IMR-90 (cell line): ENCODE measurements around the gene TIGAR. TPM values are rescaled to one million over a fixed set of nuclear protein-coding genes. Genes with fewer than 3 reads are reported as not detected.

Experiments used
- ATAC-seq: fragments of 200-7000 bp; cut with Tn5 transposase; 2 replicates; pipeline ENCODE4 v1.9.1; 2020; ENCODE audit warnings: low read depth, mild to moderate bottlenecking, moderate library complexity
- BruUV-seq: library from RNA; stranded (reverse); fragments of 400-500 nt; replicated peaks from 2 replicates; lab custom pipeline; 2021; lab: Mats Ljungman, UMichigan
- CTCF ChIA-PET: fragments of 300-600 bp; formaldehyde crosslinking; extraction: SDS; loops from one replicate; lab custom pipeline; 2021; ENCODE audit warnings: antibody characterized with exemption; lab: Yijun Ruan, JAX
- POLR2A ChIA-PET: fragments of 300-600 bp; sonication (Branson Sonifier 250); formaldehyde crosslinking; loops from one replicate; lab custom pipeline; 2022; ENCODE audit warnings: antibody characterized with exemption; ENCODE audit not compliant: unreplicated experiment; lab: Charles Lee
- DNase-seq: peaks from one replicate; pipeline ENCODE4 v3.0.0; 2013
- H2AFZ ChIP-seq: replicated peaks from 2 replicates; pipeline ENCODE3; 2013; ENCODE audit warnings: low read length, mild to moderate bottlenecking; ENCODE audit not compliant: poor library complexity
- H2AK5ac ChIP-seq: 2 replicates; pipeline ENCODE4 v1.6.1; 2013; ENCODE audit warnings: low read depth, low read length, inconsistent platforms
- H2AK9ac ChIP-seq: replicated peaks from 2 replicates; pipeline ENCODE3; 2013; ENCODE audit warnings: mild to moderate bottlenecking, low read depth, low read length, moderate library complexity; ENCODE audit not compliant: poor library complexity
- H2BK120ac ChIP-seq: 2 replicates; pipeline ENCODE4 v1.6.1; 2013; ENCODE audit warnings: low read depth, low read length, inconsistent platforms
- H2BK15ac ChIP-seq: 3 replicates; pipeline ENCODE4 v1.6.1; 2013; ENCODE audit warnings: low read depth, low read length, inconsistent platforms
- H2BK20ac ChIP-seq: 2 replicates; pipeline ENCODE4 v1.6.1; 2013; ENCODE audit warnings: low read depth, mild to moderate bottlenecking, inconsistent platforms, low read length, moderate library complexity
- H2BK5ac ChIP-seq: 2 replicates; pipeline ENCODE4 v1.6.1; 2013; ENCODE audit warnings: mild to moderate bottlenecking, low read depth, low read length, inconsistent platforms; ENCODE audit not compliant: poor library complexity, severe bottlenecking
- H3K14ac ChIP-seq: replicated peaks from 2 replicates; pipeline ENCODE4 v1.6.1; 2013; ENCODE audit warnings: low read depth, low read length, inconsistent platforms
- H3K18ac ChIP-seq: 2 replicates; pipeline ENCODE4 v1.6.1; 2013; ENCODE audit warnings: low read depth, low read length, control low read depth
- H3K23ac ChIP-seq: 2 replicates; pipeline ENCODE4 v1.6.1; 2013; ENCODE audit warnings: low read depth, low read length, inconsistent platforms
- H3K27ac ChIP-seq: 2 replicates; pipeline ENCODE4 v1.5.1; 2013; ENCODE audit warnings: mild to moderate bottlenecking, control low read depth, low read length; ENCODE audit not compliant: insufficient read depth
- H3K27me3 ChIP-seq: 2 replicates; pipeline ENCODE4 v1.6.1; 2013; ENCODE audit warnings: low read length; ENCODE audit not compliant: control insufficient read depth, insufficient read depth
- H3K36me3 ChIP-seq: 2 replicates; pipeline ENCODE4 v1.6.1; 2013; ENCODE audit warnings: low read length, mixed read lengths; ENCODE audit not compliant: control insufficient read depth, insufficient read depth
- H3K4ac ChIP-seq: 2 replicates; pipeline ENCODE4 v1.6.1; 2013; ENCODE audit warnings: low read depth, low read length, inconsistent platforms
- H3K4me1 ChIP-seq: 2 replicates; pipeline ENCODE4 v1.6.1; 2013; ENCODE audit warnings: low read length, mixed read lengths; ENCODE audit not compliant: control insufficient read depth, insufficient read depth
- H3K4me2 ChIP-seq: 2 replicates; pipeline ENCODE4 v1.6.1; 2013; ENCODE audit warnings: low read depth, mild to moderate bottlenecking, control low read depth, low read length, moderate library complexity
- H3K4me3 ChIP-seq: 2 replicates; pipeline ENCODE4 v1.5.1; 2013; ENCODE audit warnings: low read depth, mild to moderate bottlenecking, control low read depth, low read length, moderate library complexity; ENCODE audit not compliant: insufficient read depth
- H3K56ac ChIP-seq: 2 replicates; pipeline ENCODE4 v1.6.1; 2013; ENCODE audit warnings: low read length, inconsistent platforms; ENCODE audit not compliant: insufficient read depth; ENCODE audit errors: extremely low read depth
- H3K79me1 ChIP-seq, 2 experiments: 2 replicates each; pipeline ENCODE4 v1.6.1; 2013; ENCODE audit warnings: low read length in 2 of 2, inconsistent platforms in 1 of 2, low read depth in 1 of 2
- H3K9ac ChIP-seq: 2 replicates; pipeline ENCODE4 v1.6.1; 2013; ENCODE audit warnings: low read depth, low read length, control low read depth
- H3K9me1 ChIP-seq: 2 replicates; pipeline ENCODE4 v1.6.1; 2013; ENCODE audit warnings: low read length, inconsistent platforms; ENCODE audit not compliant: insufficient read depth
- H3K9me3 ChIP-seq: 2 replicates; pipeline ENCODE4 v1.6.1; 2013; ENCODE audit warnings: low read length; ENCODE audit not compliant: control insufficient read depth, insufficient read depth
- H4K20me1 ChIP-seq: 2 replicates; pipeline ENCODE4 v1.6.1; 2013; ENCODE audit warnings: low read length, inconsistent platforms; ENCODE audit not compliant: insufficient read depth
- H4K5ac ChIP-seq: 2 replicates; pipeline ENCODE4 v1.6.1; 2013; ENCODE audit warnings: mild to moderate bottlenecking, low read depth, low read length, control low read depth
- H4K8ac ChIP-seq, 2 experiments: 2 replicates each; pipeline ENCODE4 v1.6.1; 2013; ENCODE audit warnings: low read depth in 2 of 2, low read length in 2 of 2, control low read depth in 1 of 2, inconsistent platforms in 1 of 2
- H4K91ac ChIP-seq: 2 replicates; pipeline ENCODE4 v1.6.1; 2013; ENCODE audit warnings: low read depth, low read length, inconsistent platforms; ENCODE audit not compliant: insufficient read depth
- CTCF ChIP-seq: conservative IDR thresholded peaks from 2 replicates; pipeline ENCODE4 v1.5.1; 2012; ENCODE audit warnings: mild to moderate bottlenecking, low read depth, low read length, improper control_type of control experiment
- FOS ChIP-seq: fragments of 150-350 bp; IDR thresholded peaks from 2 replicates; pipeline ENCODE4 v1.6.1; 2016; ENCODE audit warnings: low read depth, low read length
- MAZ ChIP-seq: IDR thresholded peaks from 2 replicates; pipeline ENCODE4 v1.6.1; 2012; ENCODE audit warnings: low read depth, mild to moderate bottlenecking, low read length, improper control_type of control experiment, moderate library complexity, borderline replicate concordance
- NFE2L2 ChIP-seq: fragments of 150-350 bp; IDR thresholded peaks from 2 replicates; pipeline ENCODE4 v1.6.1; 2016; ENCODE audit warnings: low read depth, mild to moderate bottlenecking, low read length
- dilution Hi-C: fragments of 300-500 bp; cut with HindIII; formaldehyde crosslinking; loops from one replicate; pipeline ENCODE4 v1.14.3; 2018; ENCODE audit warnings: low sequenced_read_pairs; ENCODE audit not compliant: unreplicated experiment
- in situ Hi-C: fragments of 300-500 bp; cut with MboI; formaldehyde crosslinking; loops from 3 replicates; pipeline ENCODE4 v1.14.3; 2019; ENCODE audit warnings: low sequenced_read_pairs, inconsistent platforms, mixed read lengths
- intact Hi-C: fragments of 100-400 bp; cut with micrococcal nuclease; formaldehyde crosslinking; loops from 2 replicates; pipeline ENCODE4 v1.10.0; 2022
- polyA plus RNA-seq, 3 experiments: library from polyadenylated mRNA; depleted of rRNA; stranded (reverse); fragments of >200 nt; gene quantifications; 2 replicates each; pipeline ENCODE4 v1.2.3, GENCODE V29; 2012; ENCODE audit warnings: low replicate concordance in 1 of 3
- total RNA-seq: library from RNA; depleted of rRNA; stranded (reverse); fragments of >200 nt; gene quantifications from 2 replicates; pipeline ENCODE4 v1.2.3, GENCODE V29; 2012

TIGAR gene
- total and polyA plus RNA-seq, 2 of the 4 experiments (the other 2 are of a cell fraction) = 7.3 to 13.7 TPM

GRCh38 chr12:4355156-4356040, 34.4 kb downstream of the TIGAR start (continued):
- TF ChIP-seq MAZ = no peak

GRCh38 chr12:4356041-4356327, 35.0 kb downstream of the TIGAR start:
- H2BK5ac ChIP-seq = no peak overlapping the region
- H3K79me1 ChIP-seq = no peaks in the 10 kb centered on the region
- no peaks in the 10 kb centered on the region for H3K9me3 ChIP-seq
- no peak overlapping the region for H2BK15ac ChIP-seq
- H3K14ac ChIP-seq = no peak overlapping the region
- ChIA-PET CTCF (no interaction called here), POLR2A (no interaction called here)
- TF ChIP-seq FOS (no peak), NFE2L2 (no peak), CTCF (peak; percentile 41)
- no peaks in the 10 kb centered on the region; the same call in 1 of the 2 replicates for H4K20me1 ChIP-seq
- 0 out of 2 replicates have a peak, but pooled peaks have one; percentile 21 for ATAC-seq
- H3K27me3 ChIP-seq = no peaks in the 10 kb centered on the region
- H3K36me3 ChIP-seq = peaks cover 6% of the 10 kb centered on the region
- intact Hi-C loops = no loop called here
- no peaks in the 10 kb centered on the region for H3K9me1 ChIP-seq
- H3K23ac ChIP-seq = no peak overlapping the region
- dilution Hi-C loops = no loop called here
- no peak overlapping the region for H3K18ac ChIP-seq
- H3K9ac ChIP-seq = no peak overlapping the region
- no peak overlapping the region for H2BK120ac ChIP-seq
- in situ Hi-C loops = no loop called here
- H4K5ac ChIP-seq = no peak overlapping the region
- no peak overlapping the region for H3K27ac ChIP-seq
- peak overlapping the region; percentile 36 for H2AFZ ChIP-seq
- no peak overlapping the region for H2AK9ac ChIP-seq
- H3K4ac ChIP-seq = no peak overlapping the region
- no peak overlapping the region for H4K8ac ChIP-seq
- peak; percentile 8 for DNase-seq
- H3K56ac ChIP-seq = no peak overlapping the region
- no peaks in the 10 kb centered on the region for H3K4me1 ChIP-seq
- BruUV-seq = no TSS peak
- H4K91ac ChIP-seq = no peak overlapping the region
- H2BK20ac ChIP-seq = no peak overlapping the region
- H3K4me3 ChIP-seq = no peak overlapping the region
- H2AK5ac ChIP-seq = no peak overlapping the region
- no peak overlapping the region for H3K4me2 ChIP-seq
